ENCODE measurements around the gene MRPL18. TPM values are rescaled to one million over a fixed set of nuclear protein-coding genes. Genes with fewer than 3 reads are reported as not detected.

MRPL18 gene
- total and polyA plus RNA-seq, 2 of the 8 experiments (the other 6 are each of a cell fraction or from before 2014, with no cell fraction given), result 58.7 to 79.8 TPM

GRCh38 chr6:159805440-159806020, 15.3 kb downstream of the MRPL18 start:
- H4K20me1 ChIP-seq (replicated peaks in 1 of 2; ENCODE audit: control insufficient read depth in 1 of 2, insufficient read depth in 2 of 2, low read length in 2 of 2), result no peaks in the 10 kb centered on the region
- H2AFZ ChIP-seq (ENCODE audit: low read length), result no peak overlapping the region
- H2BK120ac ChIP-seq (replicated peaks; ENCODE audit: low read depth, low read length), result no peak overlapping the region
- no peak overlapping the region for H4K8ac ChIP-seq (ENCODE audit: extremely low read depth, insufficient read depth, low read length)
- H3K9me3 ChIP-seq (ENCODE audit: insufficient read depth in 2 of 2, low read depth in 1 of 2, low read length in 1 of 2), result no peaks in the 10 kb centered on the region
- no peak overlapping the region for H3K18ac ChIP-seq (ENCODE audit: extremely low read depth, low read length)
- H3K9ac ChIP-seq (replicated peaks in 1 of 4; ENCODE audit: extremely low read depth in 1 of 4, low read depth in 3 of 4, low read length in 3 of 4), result no peak overlapping the region
- H3K4me1 ChIP-seq (replicated peaks in 1 of 4; ENCODE audit: control insufficient read depth in 3 of 4, insufficient read depth in 4 of 4, low read length in 3 of 4), result no peaks in the 10 kb centered on the region
- DNase-seq (ENCODE audit: low read depth in 1 of 2, low spot score in 2 of 2), result no peak
- TF ChIP-seq SRF (IDR thresholded peaks at IDR 0.05; ENCODE audit: low read depth, low read length), result no peak
- TF ChIP-seq RFX5 (IDR thresholded peaks at IDR 0.05; ENCODE audit: borderline replicate concordance, low read depth, low read length), result no peak
- TF ChIP-seq YY1 (IDR thresholded peaks at IDR 0.05; ENCODE audit: low read depth, low read length), result no peak
- no peak for TF ChIP-seq SP4 (IDR thresholded peaks at IDR 0.05; ENCODE audit: low read length)
- TF ChIP-seq KDM4A (IDR thresholded peaks at IDR 0.05; ENCODE audit: low read depth, low read length, severe bottlenecking), result no peak
- TF ChIP-seq TBP (IDR thresholded peaks at IDR 0.05; ENCODE audit: low read depth, low read length), result no peak
- no peak for TF ChIP-seq CHD1 (IDR thresholded peaks at IDR 0.05; ENCODE audit: low read depth, low read length)
- no peak overlapping the region for H3K56ac ChIP-seq (replicated peaks; ENCODE audit: insufficient read length, low read depth, low read length)
- H3K23ac ChIP-seq (ENCODE audit: insufficient read length), result no peak overlapping the region
- no peak overlapping the region for H3K4ac ChIP-seq (replicated peaks; ENCODE audit: insufficient read length, low read depth, low read length)
- no peak overlapping the region for H4K5ac ChIP-seq (ENCODE audit: insufficient read length, low read depth, low read length)
- no peak for FAIRE-seq
- no peak overlapping the region for H2BK20ac ChIP-seq (ENCODE audit: low read length)
- no peak overlapping the region for H2BK12ac ChIP-seq (ENCODE audit: low read depth, low read length)
- H3K4me3 ChIP-seq (ENCODE audit: extremely low read depth in 1 of 4, insufficient read depth in 2 of 4, low read depth in 3 of 4, low read length in 4 of 4), result no peak overlapping the region
- H4K91ac ChIP-seq (replicated peaks; ENCODE audit: insufficient read length, low read length), result no peak overlapping the region
- no peak overlapping the region; the same call in 1 of the 2 replicates for H2BK5ac ChIP-seq (ENCODE audit: low read depth, low read length)
- 90% methylated on average over 6 of the region's 6 CpGs; no CpG with 5 or more reads in 1 of the 2 experiments for WGBS, 2 experiments (ENCODE audit: extremely low coverage in 1 of 2, insufficient coverage in 1 of 2, insufficient read length in 1 of 2, insufficient replicate concordance in 2 of 2, low coverage in 1 of 2, low lambda C conversion rate in 2 of 2, missing lambda C conversion rate in 1 of 2)
- CTCF ChIA-PET (ENCODE audit: partially characterized antibody), result interaction anchor here (0.8 to 1.0 kb wide), 3 partner anchors 9 to 333 kb away, joined by 3 read pairs; no protein-coding TSS in a partner anchor
- no peak overlapping the region; the same call in 1 of the 2 replicates for H2AK5ac ChIP-seq (ENCODE audit: low read depth, low read length)
- no peaks in the 10 kb centered on the region for H3K23me2 ChIP-seq (ENCODE audit: low read depth, low read length)
- no peak overlapping the region for H3K14ac ChIP-seq (ENCODE audit: insufficient read length)
- no peaks in the 10 kb centered on the region for H3K27me3 ChIP-seq (replicated peaks in 1 of 4; ENCODE audit: control insufficient read depth in 3 of 4, extremely low read depth in 1 of 4, insufficient read depth in 3 of 4, low read length in 3 of 4)
- no peak overlapping the region for H2BK15ac ChIP-seq (ENCODE audit: low read length)
- no peak overlapping the region for H3K4me2 ChIP-seq (ENCODE audit: insufficient read depth in 1 of 2, low read depth in 2 of 2, low read length in 2 of 2)
- H3K36me3 ChIP-seq (ENCODE audit: control insufficient read depth in 2 of 4, insufficient read depth in 4 of 4, low read length in 3 of 4), result no peaks in the 10 kb centered on the region
- no peaks in the 10 kb centered on the region for H3K79me2 ChIP-seq (ENCODE audit: control insufficient read depth in 1 of 2, insufficient read depth in 2 of 2, low read length in 2 of 2)
- H3K79me1 ChIP-seq (ENCODE audit: low read depth, low read length), result no peaks in the 10 kb centered on the region
- H3K27ac ChIP-seq (ENCODE audit: low read depth, low read length), result no peak overlapping the region
- POLR2A ChIA-PET (ENCODE audit: partially characterized antibody), result interaction anchor here (0.6 to 1.7 kb wide), 4 partner anchors 9 to 77 kb away, joined by 3 to 8 read pairs (median 4); partner anchors contain the start of genes MRPL18 and TCP1

All from H1 (cell line).